ENCODE measurements around the gene SRRM4. TPM values are rescaled to one million over a fixed set of nuclear protein-coding genes. Genes with fewer than 3 reads are reported as not detected.

Gene SRRM4
- total RNA-seq, 1 experiment from 2014 or later = under 0.01 TPM

DNA sequence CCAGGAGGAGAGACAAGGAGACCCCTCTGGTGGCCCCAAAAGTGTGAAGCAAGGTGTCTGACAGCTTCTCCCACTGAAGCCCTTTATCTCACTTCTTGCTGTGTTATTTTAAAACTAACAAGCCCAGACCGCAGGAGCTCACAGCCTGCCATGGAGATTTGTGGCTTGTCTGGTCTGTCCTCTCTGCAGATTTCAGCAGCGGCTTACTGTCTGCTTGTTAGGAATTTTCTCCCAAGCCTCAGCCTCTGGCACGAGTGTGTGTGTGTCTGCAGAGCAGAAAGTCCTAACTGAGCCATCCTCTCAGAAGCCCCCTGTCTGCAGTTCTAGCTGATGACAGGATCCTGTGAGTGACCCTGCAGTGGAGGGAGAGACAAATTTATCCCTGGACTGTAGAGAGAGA lies 109.5 kb downstream of the SRRM4 start:
- ChIA-PET POLR2A (ENCODE audit: unreplicated experiment) (no interaction called here), CTCF (no interaction called here)
- Histone ChIP-seq H4K20me1 (ENCODE audit: low read length) (no peaks in the 10 kb centered on the region), H3K4me3 (ENCODE audit: low read length) (no peak overlapping the region), H3K9me2 (replicated peaks; ENCODE audit: low read length) (no peaks in the 10 kb centered on the region), H3K79me2 (ENCODE audit: low read length) (no peaks in the 10 kb centered on the region), H3K27ac (ENCODE audit: low read length) (no peak overlapping the region), H2AFZ (ENCODE audit: low read length) (no peak overlapping the region), H3K4me2 (ENCODE audit: low read length) (no peak overlapping the region), H3K36me3 (ENCODE audit: low read depth, low read length) (no peaks in the 10 kb centered on the region), H3F3A (ENCODE audit: low read length, unreplicated experiment) (no peaks in the 10 kb centered on the region), H3K9ac (ENCODE audit: low read length) (no peak overlapping the region), H3K9me3 (ENCODE audit: low read length) (no peaks in the 10 kb centered on the region), H3K27me3 (ENCODE audit: low read length) (peaks cover 20% of the 10 kb centered on the region; the same call in 1 of the 2 replicates), H3K4me1 (ENCODE audit: insufficient read depth, low read length) (no peaks in the 10 kb centered on the region)
- intact Hi-C loops (cut with micrococcal nuclease) = no loop called here
- BruUV-seq (replicated peaks) = no TSS peak
- TF ChIP-seq EZH2phosphoT487 (IDR thresholded peaks at IDR 0.05; ENCODE audit: borderline replicate concordance, low read length) = no peak
- TF ChIP-seq, protein P1, sequence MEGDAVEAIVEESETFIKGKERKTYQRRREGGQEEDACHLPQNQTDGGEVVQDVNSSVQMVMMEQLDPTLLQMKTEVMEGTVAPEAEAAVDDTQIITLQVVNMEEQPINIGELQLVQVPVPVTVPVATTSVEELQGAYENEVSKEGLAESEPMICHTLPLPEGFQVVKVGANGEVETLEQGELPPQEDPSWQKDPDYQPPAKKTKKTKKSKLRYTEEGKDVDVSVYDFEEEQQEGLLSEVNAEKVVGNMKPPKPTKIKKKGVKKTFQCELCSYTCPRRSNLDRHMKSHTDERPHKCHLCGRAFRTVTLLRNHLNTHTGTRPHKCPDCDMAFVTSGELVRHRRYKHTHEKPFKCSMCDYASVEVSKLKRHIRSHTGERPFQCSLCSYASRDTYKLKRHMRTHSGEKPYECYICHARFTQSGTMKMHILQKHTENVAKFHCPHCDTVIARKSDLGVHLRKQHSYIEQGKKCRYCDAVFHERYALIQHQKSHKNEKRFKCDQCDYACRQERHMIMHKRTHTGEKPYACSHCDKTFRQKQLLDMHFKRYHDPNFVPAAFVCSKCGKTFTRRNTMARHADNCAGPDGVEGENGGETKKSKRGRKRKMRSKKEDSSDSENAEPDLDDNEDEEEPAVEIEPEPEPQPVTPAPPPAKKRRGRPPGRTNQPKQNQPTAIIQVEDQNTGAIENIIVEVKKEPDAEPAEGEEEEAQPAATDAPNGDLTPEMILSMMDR (conservative IDR thresholded peaks at IDR 0.05; ENCODE audit: low read depth, low read length) = no peak
- no peak for TF ChIP-seq EZH2 (IDR thresholded peaks at IDR 0.05; ENCODE audit: low read length, unreplicated experiment)
- ATAC-seq (no peak), DNase-seq (no peak)

DNA sequence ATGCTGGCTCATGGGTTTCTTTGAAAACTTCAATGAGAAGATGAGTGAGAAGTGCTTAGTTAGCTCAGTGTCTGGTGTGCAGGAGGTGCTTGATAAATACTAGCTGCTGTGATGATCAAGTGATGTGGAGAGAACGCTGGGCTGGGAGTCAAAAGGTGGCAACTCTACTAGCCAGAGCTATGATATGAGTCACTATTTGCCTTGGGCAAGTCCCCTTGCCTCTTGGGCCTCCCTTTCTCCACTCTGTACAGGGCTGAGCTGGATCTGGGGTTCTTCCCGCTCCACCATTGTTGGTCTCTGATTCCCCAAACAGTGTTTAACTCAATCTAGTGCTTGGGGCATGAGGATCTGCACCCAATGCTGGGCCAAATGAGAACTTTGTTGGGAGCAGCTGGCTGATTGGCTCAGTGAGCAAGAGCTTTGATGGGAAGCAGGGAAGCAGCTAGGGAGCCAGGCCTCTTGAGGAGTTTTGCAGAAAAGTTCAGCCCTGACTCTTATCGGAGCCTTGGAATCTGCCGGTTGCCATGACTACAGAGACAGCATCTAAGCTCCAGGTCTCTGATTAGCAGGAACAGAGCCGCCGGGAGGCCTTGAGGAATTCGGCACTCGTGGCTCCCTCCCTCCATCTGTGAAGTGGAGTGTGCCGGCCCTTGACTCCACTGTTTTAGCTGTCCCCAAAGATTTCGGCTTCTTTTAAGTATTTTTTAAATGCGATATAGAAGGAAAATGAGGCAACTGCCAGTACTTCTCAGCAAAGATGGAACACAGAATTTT lies 115.3 kb downstream of the SRRM4 start:
- intact Hi-C loops (cut with micrococcal nuclease) = no loop called here
- Histone ChIP-seq H3K79me2 (ENCODE audit: low read length) (no peaks in the 10 kb centered on the region), H3K9me2 (replicated peaks; ENCODE audit: low read length) (no peaks in the 10 kb centered on the region), H3K4me3 (ENCODE audit: low read length) (no peak overlapping the region), H3F3A (ENCODE audit: low read length, unreplicated experiment) (no peaks in the 10 kb centered on the region), H3K9me3 (ENCODE audit: low read length) (no peaks in the 10 kb centered on the region), H3K36me3 (ENCODE audit: low read depth, low read length) (no peaks in the 10 kb centered on the region), H2AFZ (ENCODE audit: low read length) (no peak overlapping the region), H3K27me3 (ENCODE audit: low read length) (peaks cover 38% of the 10 kb centered on the region), H4K20me1 (ENCODE audit: low read length) (no peaks in the 10 kb centered on the region), H3K4me2 (ENCODE audit: low read length) (no peak overlapping the region), H3K4me1 (ENCODE audit: insufficient read depth, low read length) (no peaks in the 10 kb centered on the region), H3K27ac (ENCODE audit: low read length) (no peak overlapping the region), H3K9ac (ENCODE audit: low read length) (no peak overlapping the region)
- ChIA-PET POLR2A (ENCODE audit: unreplicated experiment) (no interaction called here), CTCF (no interaction called here)
- no peak for ATAC-seq
- DNase-seq = no peak
- TF ChIP-seq EZH2 (IDR thresholded peaks at IDR 0.05; ENCODE audit: low read length, unreplicated experiment) (no peak), EZH2phosphoT487 (IDR thresholded peaks at IDR 0.05; ENCODE audit: borderline replicate concordance, low read length) (no peak)
- TF ChIP-seq, protein P1 (conservative IDR thresholded peaks at IDR 0.05; ENCODE audit: low read depth, low read length) = no peak
- no TSS peak for BruUV-seq (replicated peaks)

DNA sequence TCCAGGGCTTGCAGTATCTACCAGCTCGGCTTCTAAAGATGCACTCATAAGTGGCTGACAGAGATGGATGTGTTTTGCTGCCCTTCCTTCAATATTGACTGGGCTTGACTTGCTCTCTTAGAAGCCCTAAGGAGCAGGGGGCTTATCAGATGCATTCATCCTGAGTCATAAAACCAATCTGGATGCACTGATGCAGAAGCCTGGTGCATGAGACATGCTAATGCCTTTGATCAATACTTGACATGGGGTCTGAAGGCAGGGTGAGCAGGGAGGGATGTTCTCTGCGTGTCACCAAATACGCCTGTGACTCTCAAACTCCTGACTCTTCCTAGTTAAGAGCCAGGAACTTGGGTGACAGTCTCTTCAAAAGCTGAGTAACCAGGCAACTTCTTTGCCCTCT lies 119.6 kb downstream of the SRRM4 start:
- Histone ChIP-seq H3F3A (ENCODE audit: low read length, unreplicated experiment) (no peaks in the 10 kb centered on the region), H4K20me1 (ENCODE audit: low read length) (no peaks in the 10 kb centered on the region), H3K27ac (ENCODE audit: low read length) (no peak overlapping the region), H3K9ac (ENCODE audit: low read length) (no peak overlapping the region), H2AFZ (ENCODE audit: low read length) (no peak overlapping the region), H3K36me3 (ENCODE audit: low read depth, low read length) (no peaks in the 10 kb centered on the region), H3K4me3 (ENCODE audit: low read length) (no peak overlapping the region), H3K27me3 (ENCODE audit: low read length) (peaks cover 36% of the 10 kb centered on the region), H3K9me2 (replicated peaks; ENCODE audit: low read length) (no peaks in the 10 kb centered on the region), H3K79me2 (ENCODE audit: low read length) (no peaks in the 10 kb centered on the region), H3K4me1 (ENCODE audit: insufficient read depth, low read length) (no peaks in the 10 kb centered on the region), H3K9me3 (ENCODE audit: low read length) (no peaks in the 10 kb centered on the region), H3K4me2 (ENCODE audit: low read length) (no peak overlapping the region)
- ChIA-PET POLR2A (ENCODE audit: unreplicated experiment) (no interaction called here), CTCF (no interaction called here)
- no peak for TF ChIP-seq EZH2 (IDR thresholded peaks at IDR 0.05; ENCODE audit: low read length, unreplicated experiment)
- TF ChIP-seq EZH2phosphoT487 (IDR thresholded peaks at IDR 0.05; ENCODE audit: borderline replicate concordance, low read length) = no peak
- TF ChIP-seq, protein P1 (conservative IDR thresholded peaks at IDR 0.05; ENCODE audit: low read depth, low read length) = no peak
- intact Hi-C loops (cut with micrococcal nuclease) = no loop called here
- BruUV-seq (replicated peaks) = no TSS peak
- DNase-seq (no peak), ATAC-seq (no peak)
